GM18502 (cell line): ENCODE measurements around the gene BMP5.

Experiments
- ATAC-seq: cut with Tn5 transposase; IDR thresholded peaks from one replicate; pipeline ENCODE4 v1.9.1; 2021; ENCODE audit warnings: mild to moderate bottlenecking; ENCODE audit not compliant: unreplicated experiment, poor library complexity

BMP5 gene

DNA sequence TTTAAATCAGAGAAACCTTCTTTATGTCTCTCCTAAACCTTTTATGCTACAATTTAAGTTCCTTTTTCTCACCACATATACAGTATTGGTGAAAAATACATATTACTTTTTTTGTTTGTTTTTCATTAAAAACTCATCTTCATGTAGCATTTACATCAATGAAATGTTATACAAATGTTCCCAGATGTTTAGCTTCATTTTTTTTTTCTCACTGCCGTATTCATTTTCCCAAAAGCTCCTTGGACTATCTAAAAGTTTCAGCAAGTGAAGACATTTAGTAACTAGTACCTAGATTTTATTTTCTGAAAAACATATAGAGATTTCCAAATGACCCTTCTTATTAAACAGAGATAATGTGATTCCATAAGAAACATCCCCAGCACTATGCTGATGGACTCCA is 128.9 kb downstream of the BMP5 start:
- ATAC-seq = no peak

DNA sequence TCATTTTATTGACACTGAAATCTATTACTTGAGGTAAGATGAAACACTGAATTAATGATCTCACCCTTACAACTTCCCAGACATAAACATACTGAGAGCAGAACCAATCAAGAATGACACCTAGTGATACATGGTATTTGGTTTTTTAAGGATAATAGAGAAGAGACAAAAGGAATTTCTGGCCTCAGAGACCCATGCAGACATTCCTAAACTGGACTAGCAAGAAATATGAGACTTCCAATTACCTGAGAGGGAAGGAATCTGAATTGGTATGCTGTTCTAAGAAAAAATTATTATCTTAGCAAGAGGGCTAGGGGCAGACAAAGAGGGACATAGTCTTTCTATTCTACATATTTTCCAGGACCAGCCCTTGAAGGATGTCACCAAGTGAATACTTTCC is 141.1 kb downstream of the BMP5 start:
- ATAC-seq = no peak

DNA sequence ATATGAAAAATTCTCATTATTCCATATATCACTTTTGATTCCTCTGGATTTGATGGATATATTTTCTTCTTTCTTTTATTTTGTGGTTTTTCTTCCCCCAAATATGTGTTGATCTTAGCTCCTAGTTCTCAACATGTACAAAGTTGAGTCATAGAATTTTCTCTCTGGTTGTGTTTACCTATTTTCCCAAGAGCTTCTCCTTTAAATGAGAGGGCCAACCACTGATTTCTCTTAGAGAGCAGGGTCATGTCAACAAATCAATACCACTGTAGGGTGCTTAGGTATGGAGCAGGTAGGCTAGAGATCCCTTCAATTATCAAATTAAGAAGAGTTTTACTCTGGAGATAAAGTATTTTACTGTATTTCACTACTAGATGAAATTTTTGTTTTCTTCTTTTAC is 145.7 kb downstream of the BMP5 start:
- ATAC-seq = no peak

DNA sequence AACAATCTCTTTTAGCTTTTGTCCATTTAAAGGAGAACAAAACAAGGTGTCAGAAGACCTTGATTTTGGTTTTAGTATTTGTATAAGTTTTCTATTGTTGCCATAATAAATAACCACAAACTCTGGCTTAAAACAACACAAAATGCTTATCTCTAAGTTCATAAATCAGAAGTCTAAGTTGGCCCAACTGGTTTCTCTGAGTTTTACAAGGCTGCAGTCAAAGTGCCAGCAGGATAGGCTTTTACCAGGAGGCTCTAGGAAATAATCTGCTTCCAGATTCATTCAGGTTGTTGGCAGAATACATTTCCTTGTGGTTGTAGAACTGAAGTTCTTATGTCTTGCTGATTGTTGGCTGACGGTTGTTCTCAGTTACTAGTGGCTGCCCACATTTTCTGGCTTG is 149.2 kb downstream of the BMP5 start:
- no peak for ATAC-seq

DNA sequence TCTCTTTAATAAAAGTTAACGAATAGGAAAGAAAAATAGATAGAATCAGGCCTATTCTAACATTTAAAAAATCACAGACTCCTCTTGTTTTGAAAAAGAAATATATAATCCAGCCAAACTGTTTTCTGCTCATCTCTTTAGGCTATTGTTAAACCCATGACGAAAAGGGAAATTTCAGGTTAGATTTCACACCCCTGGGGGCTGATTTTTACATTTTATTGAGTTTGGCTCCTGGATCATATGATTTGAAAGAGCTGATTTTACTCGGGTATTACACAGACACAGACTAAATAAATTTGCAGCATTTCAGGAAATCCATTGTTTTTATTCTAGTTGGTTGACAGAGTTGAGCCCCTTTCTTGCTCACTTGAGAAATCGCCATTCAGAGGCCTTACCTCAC is 160.6 kb downstream of the BMP5 start:
- no peak for ATAC-seq

DNA sequence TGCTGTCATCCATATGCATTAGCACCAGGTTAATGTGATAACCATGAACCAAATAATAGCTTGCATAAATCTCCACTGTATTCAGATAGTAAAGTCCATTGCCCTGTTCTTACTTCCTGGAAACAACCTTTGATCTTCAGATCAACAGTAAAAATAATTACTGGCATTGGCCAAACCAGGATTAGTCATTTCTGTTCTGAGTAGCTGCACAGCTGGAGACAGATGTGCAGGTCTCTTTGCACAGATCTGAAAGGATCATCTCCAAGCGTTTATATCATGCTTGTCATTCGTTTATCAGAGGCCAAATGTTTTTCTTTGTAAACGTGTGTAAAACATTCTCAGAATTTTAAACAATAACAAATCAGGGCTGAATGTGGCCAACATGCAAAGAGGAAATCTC is 162.0 kb downstream of the BMP5 start:
- no peak for ATAC-seq

DNA sequence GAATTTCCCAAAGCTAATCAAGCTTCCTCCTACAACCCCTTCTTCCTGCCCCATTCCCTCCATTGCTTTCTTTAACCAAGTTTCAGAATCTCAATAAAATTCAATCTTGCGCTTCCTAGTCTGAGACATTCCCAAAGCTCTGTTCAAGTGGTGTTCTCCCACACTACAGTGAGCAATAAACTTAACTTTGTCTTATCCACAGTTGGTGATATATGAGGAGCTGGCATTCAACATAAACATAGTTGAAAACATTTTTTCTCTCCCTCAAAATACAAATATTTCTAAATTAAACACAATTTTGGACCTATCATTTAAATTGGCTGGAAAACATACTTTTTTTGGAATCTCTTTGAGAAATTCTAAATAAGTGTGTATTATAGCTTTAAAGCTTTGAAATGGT is 166.7 kb downstream of the BMP5 start:
- no peak for ATAC-seq

DNA sequence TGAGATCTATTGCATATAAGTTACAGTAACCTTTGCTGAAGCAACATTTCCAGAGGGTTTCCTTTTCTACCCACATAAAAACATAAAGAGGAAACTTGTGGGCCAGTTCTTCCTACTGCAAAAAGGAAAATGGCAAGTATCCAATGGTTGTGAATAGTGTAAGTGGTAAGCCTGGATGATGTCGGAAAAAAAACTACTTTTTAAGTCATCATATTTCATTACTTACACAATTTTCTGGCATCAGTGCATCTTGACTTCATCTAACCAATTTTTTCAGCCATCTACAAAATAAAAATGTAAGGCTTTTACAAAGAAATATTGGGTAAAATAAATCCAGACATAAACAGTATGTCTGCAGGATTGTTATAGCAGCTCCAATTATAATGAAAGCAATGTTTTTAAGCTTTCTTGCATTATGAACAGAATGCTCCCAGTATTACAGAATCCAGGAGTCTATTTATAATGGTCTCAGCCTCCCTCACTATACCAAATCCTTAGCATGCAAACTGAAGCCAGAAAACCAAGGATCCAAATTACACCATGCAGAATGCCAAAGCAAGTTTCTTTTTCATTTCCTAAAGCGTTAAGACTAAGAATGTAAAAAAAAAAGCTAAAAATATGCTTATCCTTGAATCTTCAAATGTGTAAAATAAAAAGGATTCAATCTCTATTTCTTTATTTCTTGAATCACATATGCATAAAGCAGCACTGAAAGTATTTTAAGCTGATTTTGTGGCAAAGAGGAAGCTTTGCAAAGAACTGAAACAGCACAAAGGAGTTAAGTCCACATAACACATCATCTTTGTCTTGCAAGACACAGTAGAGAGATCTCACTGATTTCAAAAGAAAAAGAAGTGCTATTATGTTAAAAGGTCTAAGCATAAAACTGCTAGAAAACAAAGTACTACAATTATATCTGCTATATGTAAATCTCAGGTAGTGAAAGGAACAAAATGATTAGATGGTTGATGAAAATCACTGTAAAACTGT is 169.6 kb downstream of the BMP5 start:
- no peak for ATAC-seq

DNA sequence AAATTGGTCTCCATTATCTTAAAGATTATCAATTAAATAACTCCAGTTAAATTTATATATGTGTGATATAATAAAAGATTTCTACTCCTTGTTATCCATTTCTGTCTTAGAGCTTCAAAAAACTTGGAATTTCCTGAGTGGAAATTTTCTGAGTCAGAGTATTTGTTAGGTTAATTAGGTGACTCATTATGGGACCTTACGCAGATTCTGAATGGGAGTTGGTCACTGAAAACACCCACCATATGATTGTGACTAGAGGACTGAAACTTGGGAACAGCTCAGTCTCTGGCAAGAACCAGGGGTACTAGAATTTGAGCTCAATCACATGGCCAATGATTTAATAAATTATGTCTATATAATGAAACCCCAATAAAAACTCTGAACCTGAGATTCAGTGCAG is 171.0 kb downstream of the BMP5 start:
- no peak for ATAC-seq
